Lung (tissue), 16 donors: Measurements from ENCODE around the gene FBXW2. TPM values are rescaled to one million over a fixed set of nuclear protein-coding genes. Genes with fewer than 3 reads are reported as not detected.

ENCODE experiments used
- ATAC-seq: fragments of 200-7000 bp; cut with Tn5 transposase; one replicate; pipeline ENCODE4 v1.9.1; 2020; ENCODE audit warnings: moderate number of reproducible peaks; ENCODE audit not compliant: insufficient read depth, low FRiP score
- DNase-seq, 3 donors: peaks; one replicate each; pipeline ENCODE4 v3.0.0-alpha.2; 2013 to 2017
- H3K27ac ChIP-seq, 2 donors: one replicate each; pipeline ENCODE4 v1.5.1; 2013; ENCODE audit warnings: mild to moderate bottlenecking in 2 of 2, moderate library complexity in 2 of 2, control low read depth in 1 of 2, inconsistent platforms in 1 of 2, low read depth in 1 of 2, low read length in 1 of 2
- H3K27me3 ChIP-seq, 3 donors: one replicate each; pipeline ENCODE4 v1.5.1; 2013; ENCODE audit warnings: low read length in 2 of 3; ENCODE audit not compliant: control insufficient read depth in 3 of 3, insufficient read depth in 3 of 3
- H3K36me3 ChIP-seq, 4 donors: one replicate each; pipeline ENCODE4 v1.5.1; 2013; ENCODE audit warnings: low read length in 4 of 4, mild to moderate bottlenecking in 1 of 4, moderate library complexity in 1 of 4; ENCODE audit not compliant: control insufficient read depth in 4 of 4, insufficient read depth in 4 of 4
- H3K4me1 ChIP-seq, 5 donors: one replicate each; pipeline ENCODE4 v1.5.1; 2013; ENCODE audit warnings: low read length in 5 of 5, mild to moderate bottlenecking in 2 of 5, moderate library complexity in 1 of 5; ENCODE audit not compliant: control insufficient read depth in 5 of 5, insufficient read depth in 5 of 5
- H3K4me3 ChIP-seq: one replicate; pipeline ENCODE4 v1.5.1; 2013; ENCODE audit warnings: mild to moderate bottlenecking, control low read depth, moderate library complexity
- H3K9ac ChIP-seq, 2 donors: one replicate each; pipeline ENCODE4 v1.5.1; 2013; ENCODE audit warnings: low read length in 2 of 2, control low read depth in 1 of 2; ENCODE audit not compliant: insufficient read depth in 1 of 2
- H3K9me3 ChIP-seq, 4 donors: one replicate each; pipeline ENCODE4 v1.5.1; 2013; ENCODE audit warnings: low read length in 3 of 4, mild to moderate bottlenecking in 1 of 4, moderate library complexity in 1 of 4; ENCODE audit not compliant: control insufficient read depth in 4 of 4, insufficient read depth in 3 of 4
- CTCF ChIP-seq: IDR thresholded peaks from 2 replicates; pipeline ENCODE4 v1.5.1; 2012; ENCODE audit warnings: mild to moderate bottlenecking; ENCODE audit errors: control extremely low read depth, extremely low read depth
- WGBS, 2 donors: extraction: QIAGEN DNeasy Blood & Tissue Kit; methylation state at CpG; one replicate each; pipeline ENCODE4 v1.1.7; 2013; 5-methylcytosine and 5-hydroxymethylcytosine counted together
- long read RNA-seq, 5 donors: transcript quantifications; one replicate each; lab custom pipeline, GENCODE V29; 2026
- polyA plus RNA-seq, 2 donors: library from polyadenylated mRNA; stranded (reverse); fragments of 200-250 nt; gene quantifications; one replicate each; pipeline ENCODE4 v1.2.1, GENCODE V29; 2013
- total RNA-seq, 2 donors: library from RNA; depleted of rRNA in 1 of 2; stranded (reverse); fragments of >200 nt in 1 of 2; gene quantifications; one replicate each; pipeline ENCODE4 v1.2.1, GENCODE V29; 2014 to 2021
- donor health status: control.
- donor health status: control.
- donor health status: Bipolar disorder and iron deficiency.
- donor health status: healthy.
- donor health status: DM: yes; HTN: yes; CAD: no.

Gene FBXW2
- total RNA-seq (10 to 100 TPM; 64.7 to 86.5 TPM), polyA plus RNA-seq (10 to 100 TPM; 12.9 to 31.8 TPM)
- long read RNA-seq, donor 1, full-length matches to known transcripts = 3 of 9 reads
- long read RNA-seq, donor 1, partial matches to known transcripts = 6 of 9 reads
- long read RNA-seq, donor 1, other reads (novel, unspliced or antisense) = 0 of 9 reads
- long read RNA-seq, donor 2 = 0 reads
- long read RNA-seq, donor 3 = 0 reads
- long read RNA-seq, donor 4, partial matches to known transcripts = 6 of 6 reads
- long read RNA-seq, donor 4, other reads (novel, unspliced or antisense) = 0 of 6 reads
- long read RNA-seq, donor 5, full-length matches to known transcripts = 3 of 17 reads
- long read RNA-seq, donor 5, partial matches to known transcripts = 14 of 17 reads
- long read RNA-seq, donor 5, other reads (novel, unspliced or antisense) = 0 of 17 reads

GRCh38 chr9:120792898-120793765 lies at the start of gene FBXW2:
Gene FBXW2 (minus strand): TSS chr9:120793416. CDS start chr9:120788258, 5,158 bp downstream.
- Histone ChIP-seq H3K9me3 (no peaks in the 10 kb centered on the region), H3K4me3 (peak within 1 kb of the TSS; percentile 81), H3K9ac (peak within 1 kb of the TSS; percentile 91 to 98), H3K27me3 (no peaks in the 10 kb centered on the region), H3K36me3 (peaks cover 0 to 11% (median 4%) of the 10 kb centered on the region in 4 donors), H3K27ac (peak within 1 kb of the TSS; percentile 93 to 97), H3K4me1 (peaks cover 0 to 22% (median 7%) of the 10 kb centered on the region in 5 donors)
- ATAC-seq = peak; percentile 99
- TF ChIP-seq CTCF = no peak
- 0% methylated on average over 61 to 72 of the region's 72 CpGs for WGBS, 2 donors
- peak; percentile 93 to 97 (median 94) for DNase-seq

- H3K4me3 ChIP-seq = peak overlapping the region; percentile 80
- TF ChIP-seq CTCF = no peak
- peaks cover 0 to 14% (median 2%) of the 10 kb centered on the region in 5 donors for H3K4me1 ChIP-seq
- H3K36me3 ChIP-seq = peaks cover 0 to 4% (median 1%) of the 10 kb centered on the region in 4 donors
- H3K27me3 ChIP-seq = no peaks in the 10 kb centered on the region
- peak overlapping the region; percentile 80 to 90 for H3K9ac ChIP-seq
- peak in 1 of 3 donors; percentile 15 for DNase-seq
- ATAC-seq = peak; percentile 3
- peak overlapping the region; percentile 80 to 91 for H3K27ac ChIP-seq
- 39 to 58% methylated on average over 18 of the region's 18 CpGs for WGBS, 2 donors
- no peaks in the 10 kb centered on the region for H3K9me3 ChIP-seq
These were observed 48.9 kb upstream of the FBXW2 start for GRCh38 chr9:120841930-120842684.

- DNase-seq (no peak), ATAC-seq (no peak)
- Histone ChIP-seq H3K27me3 (no peaks in the 10 kb centered on the region), H3K4me3 (no peak overlapping the region), H3K27ac (no peak overlapping the region), H3K9me3 (no peaks in the 10 kb centered on the region), H3K9ac (peak overlapping the region in 1 of 2 donors; percentile 40), H3K4me1 (peaks cover 0 to 14% (median 2%) of the 10 kb centered on the region in 5 donors), H3K36me3 (peaks cover 0 to 3% (median 1%) of the 10 kb centered on the region in 4 donors)
- TF ChIP-seq CTCF = no peak
- 68 to 82% methylated on average over 2 of the region's 2 CpGs for WGBS, 2 donors
These were observed 45.9 kb upstream of the FBXW2 start for GRCh38 chr9:120839146-120839545.
